Hepatocyte (in vitro differentiated cells): ENCODE results near the gene UQCRH.

Experiments
- EZH2 ChIP-seq: fragments of 200-600 bp; sonication (generic); IDR thresholded peaks from 2 replicates; pipeline ENCODE4 v1.6.1; 2016; ENCODE audit warnings: antibody characterized with exemption, mild to moderate bottlenecking, borderline replicate concordance
- TF ChIP-seq, protein P1 (sequence below): fragments of 200-600 bp; sonication (generic); IDR thresholded peaks from 2 replicates; pipeline ENCODE4 v1.5.1; 2016; ENCODE audit warnings: antibody characterized with exemption, mild to moderate bottlenecking; ENCODE audit not compliant: poor library complexity

DNA sequence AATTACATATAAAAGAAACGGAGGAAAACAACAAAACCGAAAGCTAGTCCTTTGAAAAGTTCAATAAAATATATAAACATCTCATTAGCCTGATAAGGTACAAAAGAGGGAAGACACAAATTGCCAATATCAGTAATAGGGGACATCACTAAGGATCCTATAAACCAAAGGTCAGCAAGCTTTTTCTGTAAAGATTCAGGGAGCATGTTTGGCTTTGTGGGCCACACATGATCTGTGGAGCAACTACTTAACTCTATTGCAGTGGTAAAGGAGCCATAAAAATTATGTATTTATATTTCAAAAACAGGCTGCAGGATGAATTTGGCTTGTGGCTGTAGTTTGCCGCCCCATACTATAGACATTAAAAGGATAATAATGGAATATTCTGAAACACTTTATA lies 31.6 kb downstream of the UQCRH start:
- TF ChIP-seq, protein P1, sequence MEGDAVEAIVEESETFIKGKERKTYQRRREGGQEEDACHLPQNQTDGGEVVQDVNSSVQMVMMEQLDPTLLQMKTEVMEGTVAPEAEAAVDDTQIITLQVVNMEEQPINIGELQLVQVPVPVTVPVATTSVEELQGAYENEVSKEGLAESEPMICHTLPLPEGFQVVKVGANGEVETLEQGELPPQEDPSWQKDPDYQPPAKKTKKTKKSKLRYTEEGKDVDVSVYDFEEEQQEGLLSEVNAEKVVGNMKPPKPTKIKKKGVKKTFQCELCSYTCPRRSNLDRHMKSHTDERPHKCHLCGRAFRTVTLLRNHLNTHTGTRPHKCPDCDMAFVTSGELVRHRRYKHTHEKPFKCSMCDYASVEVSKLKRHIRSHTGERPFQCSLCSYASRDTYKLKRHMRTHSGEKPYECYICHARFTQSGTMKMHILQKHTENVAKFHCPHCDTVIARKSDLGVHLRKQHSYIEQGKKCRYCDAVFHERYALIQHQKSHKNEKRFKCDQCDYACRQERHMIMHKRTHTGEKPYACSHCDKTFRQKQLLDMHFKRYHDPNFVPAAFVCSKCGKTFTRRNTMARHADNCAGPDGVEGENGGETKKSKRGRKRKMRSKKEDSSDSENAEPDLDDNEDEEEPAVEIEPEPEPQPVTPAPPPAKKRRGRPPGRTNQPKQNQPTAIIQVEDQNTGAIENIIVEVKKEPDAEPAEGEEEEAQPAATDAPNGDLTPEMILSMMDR = no peak
- TF ChIP-seq EZH2 = no peak
